ENCODE results near the gene FOXO4.

Gene FOXO4

GRCh38 chrX:71147496-71148277 is 52.0 kb downstream of the FOXO4 start:
- H2AFZ ChIP-seq (ENCODE audit: low read length, unreplicated experiment): no peak overlapping the region
- H3K79me2 ChIP-seq (ENCODE audit: control insufficient read depth, insufficient read depth, low read length, unreplicated experiment): no peaks in the 10 kb centered on the region
- H3K4me1 ChIP-seq (ENCODE audit: control insufficient read depth, insufficient read depth, low read length, unreplicated experiment): no peaks in the 10 kb centered on the region

GRCh38 chrX:71148278-71148663 is 52.6 kb downstream of the FOXO4 start:
- Histone ChIP-seq H3K27me3 (ENCODE audit: insufficient read depth, low read length) (no peaks in the 10 kb centered on the region), H3K4me3 (ENCODE audit: low read depth, low read length) (no peak overlapping the region), H3K79me2 (ENCODE audit: control insufficient read depth, insufficient read depth, low read length, unreplicated experiment) (no peaks in the 10 kb centered on the region), H3K36me3 (ENCODE audit: insufficient read depth, low read length) (no peaks in the 10 kb centered on the region), H3K4me1 (ENCODE audit: control insufficient read depth, insufficient read depth, low read length, unreplicated experiment) (no peaks in the 10 kb centered on the region), H3K27ac (ENCODE audit: low read depth, low read length) (no peak overlapping the region), H2AFZ (ENCODE audit: low read length, unreplicated experiment) (no peak overlapping the region)

More at GRCh38 chrX:71147496-71148277, 52.0 kb downstream of the FOXO4 start:
- no peak overlapping the region for H3K27ac ChIP-seq (ENCODE audit: low read depth, low read length)
- H3K27me3 ChIP-seq (ENCODE audit: insufficient read depth, low read length): no peaks in the 10 kb centered on the region
- no peak overlapping the region for H3K4me3 ChIP-seq (ENCODE audit: low read depth, low read length)
- no peaks in the 10 kb centered on the region for H3K36me3 ChIP-seq (ENCODE audit: insufficient read depth, low read length)

- Histone ChIP-seq H3K27me3 (ENCODE audit: insufficient read depth, low read length) (no peaks in the 10 kb centered on the region), H3K4me1 (ENCODE audit: control insufficient read depth, insufficient read depth, low read length, unreplicated experiment) (no peaks in the 10 kb centered on the region), H3K36me3 (ENCODE audit: insufficient read depth, low read length) (no peaks in the 10 kb centered on the region)
Measured at GRCh38 chrX:71151366-71151765, 55.7 kb downstream of the FOXO4 start.

More at GRCh38 chrX:71151366-71151765, 55.7 kb downstream of the FOXO4 start:
- Histone ChIP-seq H3K4me3 (ENCODE audit: low read depth, low read length) (no peak overlapping the region), H3K79me2 (ENCODE audit: control insufficient read depth, insufficient read depth, low read length, unreplicated experiment) (no peaks in the 10 kb centered on the region), H2AFZ (ENCODE audit: low read length, unreplicated experiment) (no peak overlapping the region), H3K27ac (ENCODE audit: low read depth, low read length) (no peak overlapping the region)
